GM18867 (cell line): ENCODE results near the gene C1QL1.

ENCODE experiments used
- ATAC-seq: cut with Tn5 transposase; IDR thresholded peaks from one replicate; pipeline ENCODE4 v1.9.1; 2021; ENCODE audit warnings: mild to moderate bottlenecking, moderate library complexity; ENCODE audit not compliant: unreplicated experiment

C1QL1 gene

DNA sequence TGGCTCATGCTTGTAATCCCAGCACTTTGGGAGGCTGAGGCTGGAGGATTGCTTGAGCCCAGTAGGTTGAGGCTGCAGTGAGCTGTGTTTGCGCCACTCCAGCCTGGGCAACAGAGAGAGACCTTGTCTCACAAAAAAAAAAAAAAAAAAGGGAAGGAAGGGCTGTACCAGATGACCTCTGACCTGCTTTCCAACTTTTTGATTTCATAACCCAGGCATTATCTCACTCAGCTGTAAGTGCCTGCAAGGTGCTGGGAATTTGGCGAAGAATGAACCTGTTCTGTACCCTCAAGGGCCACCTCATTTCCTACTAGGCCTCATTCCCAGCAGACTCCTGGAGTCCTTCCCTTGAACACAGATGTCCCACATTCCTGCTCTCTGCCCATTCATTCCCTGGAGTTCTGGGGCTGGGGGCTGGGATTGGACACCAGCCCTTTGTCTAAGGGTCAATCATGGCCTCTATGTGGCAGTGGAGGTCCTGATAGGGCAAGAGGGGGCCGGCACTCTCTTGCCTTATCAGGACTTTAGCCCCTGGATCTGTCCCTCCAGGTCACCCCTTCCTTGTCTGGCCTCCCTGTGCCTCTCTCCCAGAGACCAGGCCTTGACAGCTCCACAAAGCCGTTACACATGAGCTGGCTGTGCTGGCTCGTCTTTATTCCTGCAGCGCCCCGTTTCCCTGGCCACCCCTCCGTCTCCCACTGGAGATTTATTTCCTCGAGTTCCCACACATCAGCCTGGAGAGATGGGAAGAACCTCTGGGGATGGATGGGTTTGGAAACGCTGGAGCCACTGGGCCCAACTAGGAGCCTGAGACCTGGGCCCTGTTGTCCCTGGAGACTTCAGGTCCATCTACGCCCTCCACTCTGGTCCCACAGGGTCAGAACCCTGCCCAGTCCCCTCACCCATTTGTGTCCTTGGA lies 52.0 kb downstream of the C1QL1 start:
- ATAC-seq = no peak

DNA sequence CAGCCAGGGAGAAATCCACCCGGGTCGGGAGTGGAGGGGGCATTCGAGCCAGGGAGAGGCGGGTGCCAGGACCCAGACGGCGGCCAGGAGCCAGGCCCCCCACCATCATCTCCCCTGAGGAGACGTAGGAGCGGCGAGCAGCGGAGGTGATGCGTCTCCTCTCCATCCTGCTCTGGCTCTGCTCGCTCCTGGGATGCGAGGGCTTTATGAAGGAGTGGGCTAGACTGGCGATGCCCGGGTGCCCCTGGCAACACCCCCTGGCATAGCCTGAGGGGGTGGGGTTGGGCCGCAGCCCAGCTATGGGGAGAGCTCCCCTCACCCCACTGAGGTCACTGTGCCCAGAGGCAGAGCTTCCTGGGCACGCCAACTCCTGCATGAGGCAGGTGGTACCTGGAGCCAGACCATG lies 52.8 kb downstream of the C1QL1 start, which contains the start of gene GFAP:
GFAP (minus strand) TSS at position 180 of the 406 bp plus-strand sequence; CDS start at position 166, 14 bp downstream.
- no peak for ATAC-seq

DNA sequence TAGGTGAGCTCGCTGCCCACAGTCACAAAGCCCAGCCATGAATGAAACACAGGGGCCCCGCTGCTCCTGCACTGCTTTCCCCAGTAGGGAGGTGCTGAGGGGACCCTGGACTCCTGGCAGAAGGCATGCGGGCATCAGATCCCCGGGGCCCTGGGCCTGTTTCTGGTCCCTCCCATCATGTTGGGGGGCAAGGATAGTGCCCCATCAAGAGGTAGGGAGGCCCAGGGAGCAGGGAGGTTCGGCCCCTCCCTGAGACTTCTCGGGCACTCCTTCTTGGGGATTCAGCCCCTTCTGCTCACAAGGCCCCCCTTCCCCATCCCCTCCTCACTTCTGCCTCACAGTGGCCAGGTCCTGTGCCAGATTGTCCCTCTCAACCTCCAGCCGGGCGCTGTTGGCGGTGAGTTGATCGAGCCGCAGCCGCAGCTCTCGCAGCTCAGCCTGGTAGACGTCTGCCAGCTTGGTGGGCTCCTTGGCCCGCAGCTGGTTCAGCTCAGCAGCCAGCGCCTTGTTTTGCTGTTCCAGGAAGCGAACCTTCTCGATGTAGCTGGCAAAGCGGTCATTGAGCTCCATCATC lies 53.3 kb downstream of the C1QL1 start:
- ATAC-seq = no peak

DNA sequence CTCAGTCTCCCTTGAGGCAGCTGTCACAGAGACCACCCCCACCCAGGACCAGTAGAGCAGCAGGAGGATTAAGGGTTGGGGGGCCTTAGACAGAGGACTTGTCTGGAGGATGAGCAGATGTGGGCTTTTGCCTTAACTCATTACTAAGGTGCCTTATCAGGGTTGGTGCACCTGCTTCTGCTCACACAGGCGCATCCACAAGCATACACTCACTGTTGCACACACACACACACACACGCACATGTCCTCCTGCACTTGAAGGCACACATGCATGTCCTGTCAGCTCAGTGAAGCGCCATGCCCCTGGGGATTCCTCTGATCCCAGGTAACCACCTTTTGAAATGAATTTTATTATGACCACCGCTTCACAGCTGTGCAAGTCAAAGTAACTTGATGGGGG lies 54.0 kb downstream of the C1QL1 start:
- ATAC-seq = no peak

GRCh38 chr17:44913676-44914075 lies 54.4 kb downstream of the C1QL1 start:
- ATAC-seq = no peak

DNA sequence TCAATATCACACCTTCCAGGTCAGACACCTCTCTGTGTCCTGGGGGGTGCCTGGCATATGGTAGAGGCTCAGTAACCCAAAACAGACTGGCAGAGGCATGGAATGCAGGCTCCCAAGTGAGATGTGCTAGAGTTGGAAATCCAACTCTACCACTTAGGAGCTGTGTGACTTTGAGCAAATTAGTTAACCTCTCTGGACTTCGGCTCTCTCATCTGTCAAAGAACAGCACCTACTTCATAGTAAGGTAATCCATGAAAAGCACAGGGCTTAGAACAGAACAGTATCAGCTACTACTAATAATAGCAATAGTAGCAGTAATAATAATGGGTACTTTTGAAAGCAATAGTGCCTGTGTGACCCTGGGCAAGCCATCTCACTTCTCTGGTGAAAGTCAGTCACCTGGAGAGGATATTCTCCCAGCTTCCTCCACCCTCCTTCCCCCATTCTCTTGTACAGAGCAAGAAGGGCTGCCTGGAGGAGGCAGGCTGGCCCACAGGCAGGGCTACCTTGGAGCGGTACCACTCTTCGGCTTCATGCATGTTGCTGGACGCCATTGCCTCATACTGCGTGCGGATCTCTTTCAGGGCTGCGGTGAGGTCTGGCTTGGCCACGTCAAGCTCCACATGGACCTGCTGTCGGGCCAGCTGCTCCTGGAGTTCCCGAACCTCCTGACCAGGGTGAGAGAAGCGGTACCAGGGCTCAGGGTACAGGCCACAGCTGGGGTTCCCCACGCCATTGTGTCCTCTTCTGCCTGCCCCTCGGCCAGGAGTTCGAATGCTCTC lies 55.1 kb downstream of the C1QL1 start:
- ATAC-seq = no peak

DNA sequence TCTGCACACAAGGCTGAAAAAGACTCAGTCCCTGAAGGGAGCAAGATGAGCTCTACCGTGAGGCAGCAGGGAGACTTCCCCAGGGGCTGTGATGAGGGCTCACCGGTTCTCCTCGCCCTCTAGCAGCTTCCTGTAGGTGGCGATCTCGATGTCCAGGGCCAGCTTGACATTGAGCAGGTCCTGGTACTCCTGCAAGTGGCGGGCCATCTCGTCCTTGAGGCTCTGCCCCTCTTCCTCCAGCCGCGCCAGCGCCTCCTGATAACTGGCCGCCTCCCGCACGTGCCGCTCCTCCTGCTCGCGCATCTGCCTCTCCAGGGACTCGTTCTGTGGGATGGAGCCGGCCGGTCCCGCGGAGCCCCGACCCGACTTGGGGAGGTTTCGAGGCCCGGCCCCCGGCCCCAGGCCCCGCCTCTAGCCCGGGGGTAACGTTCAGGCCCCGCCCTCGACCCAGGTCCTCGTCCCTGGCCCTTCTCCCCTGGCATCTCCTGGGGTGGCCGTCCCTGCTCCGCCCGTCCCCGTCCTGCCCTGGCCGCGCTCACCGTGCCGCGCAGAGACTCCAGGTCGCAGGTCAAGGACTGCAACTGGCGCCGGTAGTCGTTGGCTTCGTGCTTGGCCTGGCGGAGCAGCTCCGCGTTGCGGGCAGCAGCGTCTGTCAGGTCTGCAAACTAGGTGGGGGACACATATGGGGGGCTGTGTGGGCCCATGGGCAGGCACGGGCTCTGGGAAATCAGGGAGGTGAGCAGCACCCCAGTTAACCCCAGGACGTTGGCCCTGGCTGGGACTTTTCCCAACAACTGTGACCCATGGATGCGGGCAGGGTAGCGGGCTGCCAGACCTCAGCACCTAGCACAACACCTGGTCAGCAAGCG lies 56.7 kb downstream of the C1QL1 start:
- no peak for ATAC-seq

GRCh38 chr17:44910231-44911106 lies 57.6 kb downstream of the C1QL1 start:
- ATAC-seq = no peak
